Neural cell (in vitro differentiated cells): Measurements from ENCODE around the gene VAV3. TPM values are rescaled to one million over a fixed set of nuclear protein-coding genes. Genes with fewer than 3 reads are reported as not detected.
A peak's percentile ranks its signal among the peaks of the same experiment; 100 is the strongest.

Experiments used
- H2AFZ ChIP-seq: fragments of 200-600, 300-800 bp; sonication (generic), shearing (Covaris generic); 2 replicates; pipeline ENCODE4 v1.6.0; 2014; ENCODE audit warnings: low read depth, mild to moderate bottlenecking, antibody characterized with exemption, low read length, moderate library complexity
- H3F3A ChIP-seq: fragments of 200-600 bp; shearing (Covaris generic); 2 replicates; pipeline ENCODE4 v1.6.1; 2016; ENCODE audit warnings: mild to moderate bottlenecking, moderate library complexity, mixed read lengths, antibody characterized with exemption, low read length; ENCODE audit not compliant: insufficient read depth, poor library complexity, severe bottlenecking
- H3K27ac ChIP-seq: fragments of 200-600, 300-800 bp; sonication (generic), shearing (Covaris generic); 2 replicates; pipeline ENCODE4 v1.5.1; 2014; ENCODE audit warnings: mild to moderate bottlenecking, low read length, moderate library complexity
- H3K27me3 ChIP-seq: fragments of 300-800, 200-600 bp; sonication (generic), shearing (Covaris generic); 2 replicates; pipeline ENCODE4 v1.6.0; 2014; ENCODE audit warnings: mild to moderate bottlenecking, low read depth, low read length, moderate library complexity; ENCODE audit not compliant: insufficient read depth
- H3K36me3 ChIP-seq: fragments of 300-800, 200-600 bp; sonication (generic), shearing (Covaris generic); 2 replicates; pipeline ENCODE4 v1.5.1; 2014; ENCODE audit warnings: mild to moderate bottlenecking, antibody characterized with exemption, low read length, moderate library complexity; ENCODE audit not compliant: insufficient read depth
- H3K4me2 ChIP-seq: fragments of 300-800, 200-600 bp; sonication (generic), shearing (Covaris generic); 2 replicates; pipeline ENCODE4 v1.6.0; 2014; ENCODE audit warnings: mild to moderate bottlenecking, low read length
- H3K4me3 ChIP-seq: fragments of 300-800, 200-600 bp; sonication (generic), shearing (Covaris generic); 2 replicates; pipeline ENCODE4 v1.5.1; 2014; ENCODE audit warnings: mild to moderate bottlenecking, low read length, moderate library complexity
- H3K79me2 ChIP-seq: fragments of 200-600 bp; shearing (Covaris generic); replicated peaks from 2 replicates; pipeline ENCODE4 v1.6.0; 2014; ENCODE audit warnings: mild to moderate bottlenecking, low read length, moderate library complexity; ENCODE audit not compliant: insufficient read depth
- H3K9ac ChIP-seq: fragments of 300-800, 200-600 bp; sonication (generic), shearing (Covaris generic); 2 replicates; pipeline ENCODE4 v1.6.1; 2016; ENCODE audit warnings: mild to moderate bottlenecking, low read length, mixed read lengths
- H3K9me2 ChIP-seq: fragments of 200-600 bp; shearing (Covaris generic); 2 replicates; pipeline ENCODE4 v1.6.1; 2016; ENCODE audit warnings: mild to moderate bottlenecking, low read length, mixed read lengths; ENCODE audit not compliant: insufficient read depth
- H3K9me3 ChIP-seq: fragments of 200-600, 300-800 bp; sonication (generic), shearing (Covaris generic); 2 replicates; pipeline ENCODE4 v1.6.1; 2016; ENCODE audit warnings: mild to moderate bottlenecking, mixed run types, low read length, moderate library complexity, mixed read lengths
- H4K20me1 ChIP-seq: fragments of 200-600 bp; shearing (Covaris generic); 2 replicates; pipeline ENCODE4 v1.6.1; 2016; ENCODE audit warnings: mild to moderate bottlenecking, mixed run types; ENCODE audit not compliant: insufficient read depth
- CTCF ChIP-seq: fragments of 450-650 bp; IDR thresholded peaks from 2 replicates; pipeline ENCODE4 v1.5.1; 2014; ENCODE audit warnings: antibody characterized with exemption, mild to moderate bottlenecking, moderate library complexity; ENCODE audit not compliant: poor library complexity, severe bottlenecking
- EP300 ChIP-seq: fragments of 450-650 bp; conservative IDR thresholded peaks from 2 replicates; pipeline ENCODE4 v1.6.1; 2014; ENCODE audit warnings: antibody characterized with exemption, mild to moderate bottlenecking, moderate library complexity; ENCODE audit not compliant: poor library complexity, severe bottlenecking
- EZH2 ChIP-seq: fragments of 200-600, 300-800 bp; shearing (Covaris generic), sonication (generic); IDR thresholded peaks from 2 replicates; pipeline ENCODE4 v1.6.1; 2014; ENCODE audit warnings: antibody characterized with exemption, low read length, borderline replicate concordance, mild to moderate bottlenecking; ENCODE audit not compliant: insufficient read depth, poor library complexity, severe bottlenecking
- MXI1 ChIP-seq: fragments of 450-650 bp; conservative IDR thresholded peaks from 2 replicates; pipeline ENCODE4 v1.6.1; 2014; ENCODE audit warnings: antibody characterized with exemption, mild to moderate bottlenecking; ENCODE audit not compliant: poor library complexity, severe bottlenecking
- POLR2AphosphoS5 ChIP-seq: IDR thresholded peaks from 2 replicates; pipeline ENCODE4 v1.6.1; 2012
- RAD21 ChIP-seq: fragments of 450-650 bp; conservative IDR thresholded peaks from 2 replicates; pipeline ENCODE4 v1.6.1; 2014; ENCODE audit warnings: antibody characterized with exemption, mild to moderate bottlenecking, moderate library complexity
- REST ChIP-seq: IDR thresholded peaks from 2 replicates; pipeline ENCODE4 v1.6.1; 2012; ENCODE audit warnings: borderline replicate concordance
- SMC3 ChIP-seq: fragments of 450-650 bp; conservative IDR thresholded peaks from 2 replicates; pipeline ENCODE4 v1.6.1; 2014; ENCODE audit warnings: antibody characterized with exemption, mild to moderate bottlenecking, moderate library complexity; ENCODE audit not compliant: poor library complexity
- TAF1 ChIP-seq: IDR thresholded peaks from 2 replicates; pipeline ENCODE4 v1.6.1; 2012; ENCODE audit warnings: low read depth
- polyA plus RNA-seq: library from polyadenylated mRNA; depleted of rRNA; stranded (reverse); fragments of >200 nt; gene quantifications from 2 replicates; pipeline ENCODE4 v1.2.3, GENCODE V29; 2014

The VAV3 gene
- polyA plus RNA-seq, 1 donor from 2014 or later = 7.6 TPM

DNA sequence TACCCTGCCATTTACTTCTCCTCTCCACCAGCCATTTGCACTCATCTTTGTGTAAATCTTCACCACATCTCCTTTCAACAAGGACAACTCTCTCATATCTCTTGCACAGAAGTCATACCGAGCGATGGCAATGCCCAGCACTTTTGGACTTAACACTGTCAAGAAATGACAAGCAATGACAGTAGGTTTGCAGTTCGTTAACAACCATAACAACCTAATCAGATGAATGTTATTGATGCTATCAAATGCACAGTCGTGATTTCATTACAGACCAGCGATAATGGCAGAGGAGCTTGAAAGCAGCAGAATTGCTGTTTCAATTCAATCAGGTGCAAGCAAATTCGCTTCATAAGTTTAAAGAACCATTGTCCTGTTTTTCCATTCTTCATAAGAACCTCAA is 390.9 kb downstream of the VAV3 start:
- H4K20me1 ChIP-seq = no peaks in the 10 kb centered on the region
- H3K79me2 ChIP-seq = no peaks in the 10 kb centered on the region
- H3K4me2 ChIP-seq = no peak overlapping the region
- no peaks in the 10 kb centered on the region for H3K9me3 ChIP-seq
- H3K36me3 ChIP-seq = no peaks in the 10 kb centered on the region
- no peaks in the 10 kb centered on the region for H3K27me3 ChIP-seq
- no peak overlapping the region for H3K27ac ChIP-seq
- H2AFZ ChIP-seq = no peak overlapping the region
- TF ChIP-seq EP300 (no peak), CTCF (no peak), MXI1 (no peak), TAF1 (no peak), REST (no peak), EZH2 (no peak), RAD21 (no peak), POLR2AphosphoS5 (no peak), SMC3 (no peak)
- H3K9ac ChIP-seq = no peak overlapping the region
- peak overlapping the region; percentile 27 for H3K4me3 ChIP-seq
- H3K9me2 ChIP-seq = no peaks in the 10 kb centered on the region
- H3F3A ChIP-seq = peaks cover 4% of the 10 kb centered on the region

DNA sequence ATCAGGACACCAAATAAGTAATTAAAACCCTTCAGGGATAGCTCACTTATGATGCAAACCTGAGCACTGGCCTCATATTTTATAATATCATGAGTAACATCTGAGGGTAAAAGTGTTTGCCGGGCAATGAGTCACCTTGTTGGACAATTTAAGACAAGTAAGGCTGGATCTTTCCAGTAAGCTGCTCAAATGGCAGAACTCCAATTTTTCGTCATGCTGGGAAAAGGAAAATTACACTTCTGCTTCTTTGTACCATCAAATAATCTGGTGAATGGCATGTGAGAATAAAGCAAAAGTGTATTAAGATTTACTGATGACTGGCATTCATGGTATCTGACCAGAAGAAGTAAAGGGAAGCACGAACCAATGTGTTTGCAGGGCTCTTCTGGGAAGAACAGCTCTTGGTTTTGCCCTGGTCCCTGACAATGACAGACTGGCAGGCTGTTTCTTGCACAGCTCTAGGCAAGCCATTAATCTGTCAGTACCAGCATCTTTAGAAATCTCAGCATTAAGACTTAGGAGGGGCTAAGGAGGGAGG is 392.2 kb downstream of the VAV3 start:
- H4K20me1 ChIP-seq = no peaks in the 10 kb centered on the region
- H3K27me3 ChIP-seq = no peaks in the 10 kb centered on the region
- peak overlapping the region; percentile 33 for H3K27ac ChIP-seq
- H3K4me2 ChIP-seq = peak overlapping the region; percentile 16
- peaks cover 4% of the 10 kb centered on the region for H3F3A ChIP-seq
- no peaks in the 10 kb centered on the region for H3K79me2 ChIP-seq
- no peak overlapping the region for H2AFZ ChIP-seq
- no peaks in the 10 kb centered on the region for H3K9me3 ChIP-seq
- no peaks in the 10 kb centered on the region for H3K36me3 ChIP-seq
- H3K9ac ChIP-seq = no peak overlapping the region
- peak; percentile 61 for TF ChIP-seq REST
- no peak for TF ChIP-seq MXI1
- TF ChIP-seq CTCF = no peak
- peak; percentile 67 for TF ChIP-seq POLR2AphosphoS5
- TF ChIP-seq EP300 = peak; percentile 95
- TF ChIP-seq EZH2 = no peak
- peak; percentile 15 for TF ChIP-seq RAD21
- no peak for TF ChIP-seq TAF1
- no peak for TF ChIP-seq SMC3
- H3K4me3 ChIP-seq = peak overlapping the region; percentile 27
- H3K9me2 ChIP-seq = no peaks in the 10 kb centered on the region
